ENCODE results near the gene NLRP1.

The NLRP1 gene

GRCh38 chr17:5516060-5516792, 68.1 kb downstream of the NLRP1 start:
- DNase-seq (ENCODE audit: low read depth in 2 of 2): no peak

DNA sequence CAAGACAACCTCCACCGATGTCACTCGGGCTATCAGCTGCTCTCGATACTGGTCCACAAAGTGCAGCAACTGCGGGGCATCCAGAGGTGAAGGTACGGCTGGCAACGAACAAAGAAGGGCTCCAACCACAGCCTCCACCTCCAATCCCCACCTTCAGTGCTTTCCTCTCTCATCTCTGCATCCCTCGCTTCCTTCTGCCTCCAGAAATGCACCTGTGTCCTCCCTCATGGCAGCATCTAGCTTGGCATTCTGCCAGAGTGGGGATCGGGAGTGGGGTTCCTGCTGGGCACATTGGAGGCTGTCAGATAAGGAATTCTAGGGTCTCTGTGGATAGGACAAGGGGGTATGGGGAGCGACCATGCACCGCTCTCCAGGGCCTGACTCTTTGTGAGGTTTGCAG, 69.3 kb downstream of the NLRP1 start:
- DNase-seq (ENCODE audit: low read depth in 2 of 2): no peak

DNA sequence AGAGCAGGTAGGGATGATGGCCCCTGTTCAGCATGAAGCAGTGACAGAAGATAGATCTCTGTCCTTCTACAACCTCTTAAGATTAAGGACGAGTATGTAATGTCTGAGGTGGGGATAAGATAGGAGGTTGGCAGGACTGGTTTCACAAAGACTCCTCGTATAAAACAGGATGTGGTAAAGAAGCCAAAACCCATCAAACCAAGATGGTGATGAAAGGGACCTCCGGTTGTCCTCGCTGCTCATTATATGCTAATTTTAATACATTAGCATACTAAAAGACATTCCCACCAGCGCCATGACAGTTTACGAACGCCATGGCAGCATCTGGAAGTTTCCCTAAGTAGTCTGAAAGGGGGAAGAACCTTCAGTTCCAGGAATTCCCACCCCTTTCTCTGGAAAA, 70.7 kb downstream of the NLRP1 start:
- DNase-seq (ENCODE audit: low read depth in 2 of 2): no peak

DNA sequence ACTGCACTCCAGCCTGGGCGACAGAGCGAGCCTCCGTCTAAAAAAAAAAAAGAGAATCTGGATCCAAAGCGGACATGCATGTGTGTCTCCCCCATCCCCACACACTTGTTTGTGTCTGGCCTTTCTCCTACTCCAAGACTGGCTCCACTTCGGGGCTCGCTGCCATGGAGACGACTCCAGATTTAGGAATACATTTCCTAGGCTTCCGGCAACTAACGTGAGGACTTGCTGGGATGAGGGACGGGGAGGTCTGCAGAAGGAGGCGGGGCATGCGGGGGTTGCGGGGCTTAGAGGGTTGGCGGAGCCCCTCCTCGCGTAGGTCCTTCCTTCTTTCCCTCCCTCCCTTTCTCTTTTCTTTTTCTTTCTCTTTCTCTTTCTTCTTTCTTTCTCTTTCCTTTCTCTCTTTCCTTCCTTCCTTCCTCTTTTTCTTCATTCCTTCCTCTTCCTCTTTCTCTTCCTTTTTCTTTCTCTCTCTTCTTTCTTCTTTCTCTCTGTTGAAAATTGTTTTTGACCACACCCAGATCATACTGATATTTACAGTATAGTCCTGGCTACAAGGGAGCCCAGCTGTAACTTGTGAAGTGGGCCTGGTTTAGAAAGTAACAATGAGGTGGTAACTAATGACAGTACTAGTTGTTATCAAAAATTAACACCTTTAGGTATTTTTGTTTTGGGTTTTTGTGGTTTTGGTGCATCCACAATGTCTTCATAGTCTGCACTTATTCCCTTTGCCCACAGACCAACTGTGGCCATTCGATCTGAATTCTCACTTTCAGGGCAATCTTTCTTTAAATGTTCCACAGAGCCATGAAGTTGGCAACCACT, 72.7 kb downstream of the NLRP1 start:
- DNase-seq (ENCODE audit: low read depth in 2 of 2): no peak

DNA sequence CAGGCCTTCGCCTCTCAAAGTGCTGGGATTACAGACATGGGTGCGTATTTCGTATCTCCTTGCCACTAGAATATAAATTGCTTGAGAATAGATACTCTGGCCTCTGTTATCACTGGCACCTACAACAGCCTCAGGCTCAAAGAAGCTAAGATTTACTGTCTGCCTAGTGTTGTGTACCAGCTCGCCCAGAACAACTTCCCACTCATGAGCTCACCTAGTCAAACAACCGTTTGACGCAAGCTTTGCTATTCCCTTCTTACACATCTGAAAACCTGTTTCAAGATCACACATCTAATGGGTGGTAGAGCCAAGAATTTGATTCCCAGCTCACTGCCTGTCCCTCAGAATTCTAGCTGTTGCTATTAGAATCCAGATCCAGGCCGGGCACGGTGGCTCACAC, 73.5 kb downstream of the NLRP1 start:
- DNase-seq (ENCODE audit: low read depth in 2 of 2): no peak

DNA sequence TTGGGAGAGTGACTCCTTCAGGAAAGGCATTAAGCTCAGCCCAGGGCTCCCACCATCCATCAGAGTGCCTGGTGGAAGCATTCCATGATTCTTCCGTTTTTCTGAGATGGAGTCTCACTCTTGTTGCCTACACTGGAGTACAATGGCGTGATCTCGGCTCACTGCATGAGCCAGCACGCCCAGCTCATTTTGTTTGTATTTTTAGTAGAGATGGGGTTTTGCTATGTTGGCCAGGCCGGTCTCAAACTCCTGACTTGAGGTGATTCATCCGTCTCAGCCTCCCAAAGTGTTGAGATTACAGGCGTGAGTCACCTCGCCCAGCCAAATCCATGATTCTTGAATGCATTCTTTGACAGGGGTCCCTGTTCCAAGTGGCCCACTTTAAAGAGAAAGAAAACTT, 74.8 kb downstream of the NLRP1 start:
- DNase-seq (ENCODE audit: low read depth in 2 of 2): no peak

- DNase-seq (ENCODE audit: low read depth in 2 of 2): no peak
Observed at GRCh38 chr17:5508810-5509209, 75.5 kb downstream of the NLRP1 start.

DNA sequence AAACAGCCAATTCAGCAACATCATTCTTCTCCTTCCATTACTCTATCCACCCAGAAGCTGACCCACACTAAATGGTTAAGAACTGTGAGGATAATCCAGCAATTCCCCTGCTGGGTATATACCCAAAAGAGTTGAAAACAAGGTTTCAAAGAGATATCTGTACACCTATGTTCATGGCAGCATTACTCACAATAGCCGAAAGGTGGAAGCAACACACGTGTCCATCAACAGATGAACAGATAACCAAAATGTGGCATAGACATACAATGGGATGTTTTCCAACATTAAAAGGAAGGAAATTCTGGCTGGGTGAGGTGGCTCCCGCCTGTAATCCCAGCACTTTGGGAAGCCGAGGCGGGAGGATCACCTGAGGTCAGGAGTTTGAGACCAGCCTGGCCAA, 78.0 kb downstream of the NLRP1 start:
- DNase-seq (ENCODE audit: low read depth in 2 of 2): no peak

GRCh38 chr17:5502552-5502951, 81.8 kb downstream of the NLRP1 start:
- DNase-seq (ENCODE audit: low read depth in 2 of 2): no peak

DNA sequence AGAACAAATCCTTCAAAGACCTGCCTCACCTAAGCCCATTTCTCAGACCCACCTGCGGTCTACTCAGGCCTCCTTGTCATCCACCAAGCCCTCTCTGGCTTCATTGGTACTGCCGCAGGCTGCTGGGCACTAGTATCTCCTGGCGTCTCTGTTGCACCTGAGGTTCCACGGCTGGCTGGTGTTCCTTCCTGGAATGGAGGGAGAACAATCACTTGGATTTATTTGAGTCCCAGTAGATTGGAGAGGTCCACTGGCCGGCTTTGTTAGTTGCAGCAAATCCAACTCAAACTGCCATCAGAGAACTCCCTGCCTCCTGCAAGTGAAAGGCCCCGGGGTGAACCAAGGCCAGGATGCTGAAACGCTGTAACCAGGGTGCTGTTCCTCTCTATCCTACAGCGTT, 82.6 kb downstream of the NLRP1 start:
- no peak for DNase-seq (ENCODE audit: low read depth in 2 of 2)

GRCh38 chr17:5500589-5501391, 83.5 kb downstream of the NLRP1 start:
- DNase-seq (ENCODE audit: low read depth in 2 of 2): peak; percentile 59 to 67

GRCh38 chr17:5500247-5500588, 84.1 kb downstream of the NLRP1 start:
- no peak for DNase-seq (ENCODE audit: low read depth in 2 of 2)

- no peak for DNase-seq (ENCODE audit: low read depth in 2 of 2)
Observed at GRCh38 chr17:5499476-5500231, 84.7 kb downstream of the NLRP1 start.

DNA sequence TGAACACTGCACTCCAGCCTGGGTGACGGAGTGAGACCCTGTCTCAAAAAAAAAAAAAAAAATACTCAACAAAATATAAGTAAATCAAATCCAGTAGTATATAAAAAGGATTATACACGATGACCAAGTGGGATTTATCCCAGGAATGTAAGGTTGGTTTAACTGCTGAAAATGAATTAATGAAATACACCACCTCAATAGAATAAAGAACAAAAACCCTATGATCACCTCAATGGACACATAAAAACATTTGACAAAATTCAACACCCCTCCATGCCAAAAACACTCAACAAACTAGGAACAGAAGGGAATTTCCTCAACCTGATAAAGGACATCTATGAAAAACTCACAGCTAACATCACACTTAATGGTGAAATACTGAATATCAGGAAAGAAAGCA, 91.3 kb downstream of the NLRP1 start:
- no peak for DNase-seq (ENCODE audit: low read depth in 2 of 2)

DNA sequence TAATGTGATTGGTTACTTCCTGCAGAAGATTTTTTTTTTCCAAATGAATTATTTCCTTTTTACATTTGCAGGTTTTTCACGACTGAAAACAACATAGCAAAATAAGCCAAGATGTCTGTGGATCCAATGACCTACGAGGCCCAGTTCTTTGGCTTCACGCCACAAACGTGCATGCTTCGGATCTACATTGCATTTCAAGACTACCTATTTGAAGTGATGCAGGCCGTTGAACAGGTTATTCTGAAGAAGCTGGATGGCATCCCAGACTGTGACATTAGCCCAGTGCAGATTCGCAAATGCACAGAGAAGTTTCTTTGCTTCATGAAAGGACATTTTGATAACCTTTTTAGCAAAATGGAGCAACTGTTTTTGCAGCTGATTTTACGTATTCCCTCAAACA, 95.6 kb downstream of the NLRP1 start:
- DNase-seq (ENCODE audit: low read depth in 2 of 2): no peak

DNA sequence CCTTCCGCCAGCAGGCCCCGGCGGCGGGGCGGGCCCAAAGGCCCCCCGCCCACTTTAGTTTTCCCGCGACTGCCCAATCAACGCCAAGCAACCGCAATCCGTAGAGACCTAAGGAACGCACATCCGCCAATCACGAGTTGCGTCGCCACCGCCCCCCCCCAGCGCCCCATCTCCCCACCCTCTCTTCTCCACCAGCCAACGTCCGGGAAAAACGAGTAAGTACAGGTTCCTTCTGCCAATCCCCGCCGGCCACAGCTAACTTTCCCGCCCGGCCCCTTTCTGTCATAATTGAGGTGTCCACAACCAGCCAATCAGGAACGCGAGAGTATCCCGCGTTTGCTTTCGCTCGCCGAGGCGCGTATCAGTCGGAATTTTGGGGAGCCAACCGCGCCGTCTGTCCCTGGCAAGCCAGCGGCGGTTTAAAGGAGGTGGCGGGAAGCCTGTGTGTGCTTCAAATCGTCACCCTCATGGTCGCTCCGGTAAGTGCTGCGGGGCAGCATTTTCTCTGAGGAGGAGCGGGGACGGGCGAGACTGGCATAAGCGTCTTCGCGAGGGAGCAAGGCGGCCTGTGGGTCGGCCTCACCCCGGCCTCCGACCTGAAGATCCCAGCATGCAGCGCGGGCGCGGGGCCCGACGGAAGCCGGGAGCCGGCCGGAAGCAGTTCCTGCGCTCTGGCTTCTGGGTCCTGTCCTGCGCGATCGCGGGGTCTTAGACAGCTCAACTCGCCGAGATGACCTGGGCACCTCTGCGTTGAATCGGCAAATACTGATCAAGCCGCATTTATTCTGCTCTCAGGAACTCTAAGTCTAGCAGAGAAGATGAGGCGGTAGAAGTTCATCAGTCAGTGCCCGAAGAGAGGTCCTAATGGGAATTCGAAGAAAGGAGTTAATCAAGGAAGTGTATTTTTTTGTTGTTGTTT, 97.8 kb downstream of the NLRP1 start, which contains the start of gene MIS12:
Gene MIS12, plus strand, starts transcription at position 361 of the 919 bp plus-strand sequence. CDS start 2,297 bp downstream, outside the sequence.
- DNase-seq (ENCODE audit: low read depth in 2 of 2): peak; percentile 97 to 98

- no peak for DNase-seq (ENCODE audit: low read depth in 2 of 2)
Observed at GRCh38 chr17:5485270-5486205, 98.8 kb downstream of the NLRP1 start, which contains the start of gene DERL2. Gene DERL2, minus strand, starts transcription at chr17:5486178. Its CDS starts 17 bp downstream, at chr17:5486161.

- DNase-seq (ENCODE audit: low read depth in 2 of 2): no peak
Observed at GRCh38 chr17:5481451-5481850, 102.9 kb downstream of the NLRP1 start.

DNA sequence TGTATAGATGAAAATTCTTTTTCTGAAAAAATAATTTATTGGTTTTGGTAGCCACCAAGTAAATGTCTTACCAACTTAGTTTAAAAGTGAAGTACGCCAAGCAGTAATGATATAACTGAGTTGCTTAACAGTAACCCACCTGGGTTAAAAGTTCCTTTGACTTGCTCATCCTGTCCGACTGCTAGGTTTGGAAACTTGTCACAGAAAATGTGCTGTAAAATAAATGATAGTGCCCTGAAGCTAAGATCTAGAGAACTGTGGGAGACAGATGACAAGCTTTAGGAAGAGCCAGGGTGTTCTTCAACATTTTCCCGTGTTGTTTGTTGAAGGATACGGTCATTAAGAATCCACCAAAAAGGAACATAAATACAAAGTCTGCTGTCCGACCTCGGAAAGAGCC, 103.3 kb downstream of the NLRP1 start:
- no peak for DNase-seq (ENCODE audit: low read depth in 2 of 2)

Data from stimulated activated CD4-positive, alpha-beta T cell treated with anti-CD3 and anti-CD28 coated beads, Interleukin-15, amount 100 ng/mL, for 48 hours (primary cell).